Inferior parietal cortex (tissue), 1 donor: Measurements from ENCODE around the gene FILIP1L.

ENCODE experiments used
- DNase-seq: peaks from one replicate; pipeline ENCODE4 v3.0.0-alpha.2; 2016; ENCODE audit errors: extremely low spot score

The FILIP1L gene

DNA sequence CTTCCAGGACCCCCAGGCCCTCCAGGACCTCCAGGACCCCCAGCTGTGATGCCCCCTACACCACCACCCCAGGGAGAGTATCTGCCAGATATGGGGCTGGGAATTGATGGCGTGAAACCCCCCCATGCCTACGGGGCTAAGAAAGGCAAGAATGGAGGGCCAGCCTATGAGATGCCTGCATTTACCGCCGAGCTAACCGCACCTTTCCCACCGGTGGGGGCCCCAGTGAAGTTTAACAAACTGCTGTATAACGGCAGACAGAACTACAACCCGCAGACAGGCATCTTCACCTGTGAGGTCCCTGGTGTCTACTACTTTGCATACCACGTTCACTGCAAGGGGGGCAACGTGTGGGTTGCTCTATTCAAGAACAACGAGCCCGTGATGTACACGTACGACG is 318.7 kb downstream of the FILIP1L start:
- no peak for DNase-seq

GRCh38 chr3:99794485-99794884 is 319.8 kb downstream of the FILIP1L start:
- DNase-seq = no peak

DNA sequence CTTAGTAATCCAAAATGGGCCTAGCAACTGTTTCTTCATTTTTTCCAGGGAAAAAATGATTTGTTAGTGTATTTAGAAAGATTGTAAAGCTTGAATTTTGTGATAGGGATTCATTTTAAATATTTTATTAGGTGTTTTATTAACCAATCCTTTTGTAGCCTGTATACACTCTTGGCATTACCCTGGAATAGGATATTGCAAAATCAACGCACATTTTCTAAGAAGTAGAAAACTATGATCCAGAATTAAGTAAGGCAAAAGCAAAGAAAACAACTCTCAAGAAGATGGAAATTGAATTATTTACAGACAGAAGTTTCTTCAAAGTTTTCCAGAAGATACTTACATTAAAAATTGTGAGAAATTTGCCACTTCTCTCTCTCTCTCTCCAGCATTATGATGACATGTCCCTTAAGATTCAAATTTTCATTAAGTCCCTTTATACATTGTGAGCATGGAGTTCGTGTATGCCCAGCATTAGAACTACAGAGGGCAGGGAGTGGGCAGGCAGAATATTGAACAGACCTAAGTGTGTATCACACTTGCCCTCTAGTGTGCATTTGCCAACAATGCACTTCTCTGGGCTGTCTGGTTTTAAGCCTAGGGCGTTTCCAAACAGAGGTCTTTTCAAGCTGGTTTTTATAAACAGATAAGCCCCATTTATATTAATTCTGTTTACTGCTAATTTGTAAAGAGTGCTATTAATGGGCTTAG is 325.1 kb downstream of the FILIP1L start:
- peak; percentile 35 for DNase-seq
